ENCODE results near the gene CLEC2D.
A peak's percentile ranks its signal among the peaks of the same experiment; 100 is the strongest.
"Not testable (repeated sequence)": the region's sequence is repeated elsewhere in the genome, so short reads cannot be mapped to it uniquely, and the experiment has no call there.

Gene CLEC2D

GRCh38 chr12:9669534-9669933, at the start of gene CLEC2D:
TSS of gene CLEC2D (plus strand) at chr12:9669713. CDS start at chr12:9669735, 22 bp downstream.
- DNase-seq, result peak; percentile 38 to 77

DNA sequence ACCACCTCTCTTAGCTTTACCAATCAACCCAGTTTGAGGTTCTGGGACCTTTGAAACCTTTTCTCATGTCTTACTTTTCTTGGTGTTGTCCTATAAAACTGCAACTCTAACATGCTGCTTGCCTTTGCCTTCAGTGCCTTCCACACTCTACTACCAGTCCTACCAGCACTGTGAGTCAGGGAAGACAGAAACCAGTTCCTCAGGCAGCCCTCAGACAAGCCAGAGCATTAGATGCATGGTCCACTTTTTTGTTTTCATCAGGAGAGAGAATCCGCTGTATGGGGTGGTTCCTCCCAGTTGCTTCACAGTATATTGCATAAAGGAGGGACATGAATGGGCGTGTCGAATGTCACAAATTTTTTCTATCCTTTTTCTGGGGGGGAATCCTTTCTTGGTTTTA, 44.5 kb upstream of the CLEC2D start:
- DNase-seq, result no peak

DNA sequence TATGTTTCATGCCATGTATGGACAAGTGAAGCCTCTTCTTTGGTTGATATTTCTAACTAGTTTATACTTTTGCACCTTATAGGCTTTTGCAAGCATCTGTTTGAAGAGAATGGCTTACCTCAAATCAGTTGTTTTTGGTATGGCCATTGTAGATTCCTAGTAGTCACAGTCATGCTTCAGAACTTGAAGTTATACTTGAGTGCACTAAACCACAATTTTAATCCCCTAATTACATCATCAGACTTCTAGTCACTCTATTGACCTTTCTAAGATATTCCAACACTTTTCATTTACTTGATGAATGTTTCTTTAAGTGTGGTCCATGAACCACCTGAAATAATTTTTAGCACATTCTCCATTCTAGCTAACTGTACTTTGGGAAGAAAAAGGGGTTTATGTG, 43.2 kb upstream of the CLEC2D start:
- no peak for DNase-seq

DNA sequence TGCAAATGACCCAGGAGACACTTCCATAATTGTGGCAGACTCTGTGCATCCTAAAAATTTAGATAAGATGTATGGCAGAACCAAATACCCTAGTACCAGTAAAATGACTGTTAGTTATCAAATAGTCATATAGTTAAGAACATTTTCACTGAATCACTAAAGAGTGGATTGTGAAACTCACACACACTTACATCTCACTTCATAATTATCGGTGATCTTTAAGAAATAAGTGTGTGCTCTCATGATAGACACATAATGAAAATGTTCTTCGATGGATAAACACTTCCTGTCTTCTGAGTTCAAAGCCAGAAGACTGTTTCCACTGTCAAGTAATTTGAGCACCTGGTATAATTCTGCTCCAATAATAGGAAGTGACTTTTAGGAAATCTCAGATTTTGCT, 42.7 kb upstream of the CLEC2D start:
- no peak for DNase-seq

DNA sequence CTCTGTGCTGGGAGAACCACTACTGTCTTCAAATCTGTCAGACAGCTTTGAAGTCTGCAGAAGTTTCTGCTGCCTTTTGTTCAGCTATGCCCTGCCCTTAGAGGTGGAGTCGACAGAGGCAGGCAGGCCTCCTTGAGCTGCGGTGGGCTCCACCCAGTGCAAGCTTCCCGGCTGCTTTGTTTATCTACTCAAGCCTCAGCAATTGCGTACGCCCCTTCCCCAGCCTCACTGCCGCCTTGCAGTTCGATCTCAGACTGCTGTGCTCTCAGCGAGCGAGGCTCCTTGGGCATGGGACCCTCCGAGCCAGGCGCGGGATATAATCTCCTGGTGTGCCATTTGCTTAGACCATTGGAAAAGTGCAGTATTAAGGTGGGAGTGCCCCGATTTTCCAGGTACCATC, 36.7 kb upstream of the CLEC2D start:
- no peak for DNase-seq

DNA sequence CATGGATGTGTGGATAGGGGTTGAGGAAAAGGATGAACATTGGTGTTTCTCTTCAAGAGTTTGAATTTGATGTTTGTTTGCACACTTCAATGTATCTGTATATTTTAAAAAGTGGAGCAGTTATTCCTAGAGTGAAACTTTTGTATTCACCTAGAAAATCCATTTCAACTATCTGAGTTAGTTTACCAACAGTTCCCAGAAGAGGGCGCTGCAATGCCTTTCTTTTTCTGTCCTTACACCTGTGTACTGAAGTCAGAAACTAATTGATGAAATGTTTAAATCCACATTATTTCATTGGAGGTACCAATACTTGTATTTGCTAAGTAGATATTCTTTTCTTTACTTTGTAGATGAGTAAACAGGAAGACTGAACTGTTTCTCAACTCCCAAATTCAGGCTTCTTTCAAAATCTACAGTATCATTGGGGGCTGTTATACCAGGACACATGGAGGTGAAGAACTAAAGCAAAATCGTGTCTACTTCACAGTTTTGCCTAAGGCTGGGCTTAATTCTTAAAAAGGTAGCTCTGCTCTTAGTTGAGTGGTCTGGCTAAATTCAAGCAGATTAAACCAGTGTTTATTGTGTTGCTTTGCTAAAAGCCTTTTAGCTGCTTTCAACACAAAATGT, 35.2 kb upstream of the CLEC2D start:
- DNase-seq, result peak; percentile 67 to 85

DNA sequence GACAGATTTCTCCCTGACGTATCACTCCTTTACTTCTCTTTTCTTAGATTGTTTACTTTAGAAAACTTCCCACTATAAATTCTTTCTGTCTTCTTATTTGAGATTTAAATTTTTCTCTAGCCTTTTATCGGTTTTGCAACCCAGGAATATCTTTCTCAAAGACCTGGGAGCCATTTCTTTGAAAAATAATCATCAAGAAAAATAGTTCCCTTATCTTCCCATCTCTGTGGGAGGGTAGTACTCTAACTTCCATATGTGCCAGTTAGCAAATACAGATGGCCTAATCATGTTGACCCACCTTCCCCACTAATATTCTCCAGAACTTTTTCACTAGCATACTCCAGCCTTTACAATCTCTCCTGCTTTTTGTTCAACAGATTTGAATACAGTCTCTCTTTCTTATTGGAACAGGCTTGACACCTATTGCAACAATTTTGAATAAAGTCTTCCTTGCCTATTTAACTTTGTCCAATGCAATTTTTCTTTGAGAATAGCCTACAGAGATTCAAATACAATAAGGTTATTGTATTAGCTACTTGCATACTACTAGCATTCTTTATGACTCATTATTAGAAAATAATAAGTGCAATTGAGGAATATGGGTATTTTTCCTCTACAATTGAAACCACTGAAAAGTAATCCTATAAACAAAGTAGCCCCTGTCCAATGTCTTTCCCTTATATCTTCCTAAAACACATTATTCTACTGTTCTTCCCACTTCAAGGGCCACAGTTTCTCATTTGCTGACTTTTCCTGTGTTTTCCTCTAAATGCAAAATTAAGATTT, 34.4 kb upstream of the CLEC2D start:
- no peak for DNase-seq

GRCh38 chr12:9636150-9636850, 33.2 kb upstream of the CLEC2D start:
- no peak for DNase-seq

DNA sequence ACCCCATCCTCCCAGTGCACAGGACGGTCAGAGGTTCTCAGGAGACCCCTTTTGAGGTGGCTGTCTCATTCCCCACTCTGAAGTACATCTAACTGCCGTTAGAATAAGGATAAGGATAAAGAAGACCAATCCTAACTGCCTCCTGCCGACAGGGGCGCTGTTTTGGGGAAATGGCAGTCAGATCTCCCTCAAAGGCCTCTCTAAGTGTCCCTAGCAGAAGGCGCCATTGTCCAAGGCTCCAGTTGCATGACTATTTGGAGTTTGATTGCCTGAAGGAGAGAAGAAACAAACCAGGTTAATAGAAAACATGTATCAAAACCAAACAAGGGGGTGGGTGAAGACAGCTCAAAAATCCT, 32.7 kb upstream of the CLEC2D start:
- no peak for DNase-seq

DNA sequence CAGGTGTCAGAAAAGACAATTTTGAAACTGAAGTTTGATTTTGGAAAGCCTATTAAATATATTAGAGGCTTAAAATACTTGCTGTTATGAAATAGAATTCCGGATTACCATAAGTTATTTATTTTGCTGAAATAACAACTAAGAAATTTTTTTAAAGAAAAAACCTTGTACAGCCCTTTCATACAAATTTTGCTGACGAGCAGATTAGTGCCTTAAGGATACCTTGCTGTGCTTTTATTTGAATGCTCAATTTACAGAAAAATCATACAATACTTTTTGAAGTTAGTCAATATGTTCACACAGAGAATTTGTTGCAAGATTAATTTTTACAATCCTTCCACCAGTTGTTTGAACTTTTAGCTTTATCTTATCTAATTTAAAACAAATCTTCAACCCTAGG, 29.5 kb upstream of the CLEC2D start:
- DNase-seq, result no peak

GRCh38 chr12:9642606-9643265, 26.8 kb upstream of the CLEC2D start:
- no peak for DNase-seq

DNA sequence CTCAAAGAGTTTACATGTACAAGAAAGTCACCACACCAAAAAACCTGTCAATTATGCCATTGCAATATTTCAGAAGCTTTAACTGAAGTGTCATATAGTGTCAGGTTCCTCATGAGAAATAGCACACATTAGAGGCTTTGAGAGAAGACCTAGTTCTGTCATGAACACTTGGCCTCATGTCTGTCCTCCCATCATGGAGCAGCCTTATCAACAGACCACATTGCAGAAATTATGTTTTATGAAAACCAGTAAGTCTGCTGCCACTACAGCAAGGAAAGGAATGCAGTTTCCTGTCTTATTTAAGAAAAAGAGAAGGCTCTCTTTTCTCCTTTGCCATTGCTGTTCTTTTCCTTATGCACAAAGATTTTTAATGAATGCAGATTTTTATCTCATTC, 26.2 kb upstream of the CLEC2D start:
- DNase-seq, result no peak

DNA sequence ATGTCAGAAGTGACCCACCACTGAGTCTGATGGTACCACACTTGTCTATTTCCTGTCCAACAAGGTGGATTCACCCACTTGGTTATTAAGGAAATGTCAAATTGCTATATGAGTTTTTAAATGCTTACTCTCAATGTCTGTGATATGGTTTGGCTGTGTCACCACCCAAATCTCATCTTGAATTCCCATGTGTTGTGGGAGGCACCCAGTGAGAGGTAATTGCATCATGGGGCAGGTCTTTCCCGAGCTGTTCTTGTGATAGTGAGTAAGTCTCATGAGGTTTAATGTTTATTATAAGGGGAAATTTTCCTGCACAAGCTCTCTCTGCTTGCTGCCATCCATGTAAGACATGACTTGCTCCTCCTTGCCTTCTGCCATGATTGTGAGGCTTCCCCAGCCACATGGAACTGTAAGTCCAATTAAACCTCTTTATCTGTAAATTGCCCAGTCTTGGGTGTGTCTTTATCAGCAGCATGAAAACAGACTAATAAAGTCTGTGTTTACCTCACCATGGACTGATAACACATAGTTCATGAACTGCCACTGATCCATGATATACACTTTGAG, 24.4 kb upstream of the CLEC2D start:
- DNase-seq, result not testable (repeated sequence)

DNA sequence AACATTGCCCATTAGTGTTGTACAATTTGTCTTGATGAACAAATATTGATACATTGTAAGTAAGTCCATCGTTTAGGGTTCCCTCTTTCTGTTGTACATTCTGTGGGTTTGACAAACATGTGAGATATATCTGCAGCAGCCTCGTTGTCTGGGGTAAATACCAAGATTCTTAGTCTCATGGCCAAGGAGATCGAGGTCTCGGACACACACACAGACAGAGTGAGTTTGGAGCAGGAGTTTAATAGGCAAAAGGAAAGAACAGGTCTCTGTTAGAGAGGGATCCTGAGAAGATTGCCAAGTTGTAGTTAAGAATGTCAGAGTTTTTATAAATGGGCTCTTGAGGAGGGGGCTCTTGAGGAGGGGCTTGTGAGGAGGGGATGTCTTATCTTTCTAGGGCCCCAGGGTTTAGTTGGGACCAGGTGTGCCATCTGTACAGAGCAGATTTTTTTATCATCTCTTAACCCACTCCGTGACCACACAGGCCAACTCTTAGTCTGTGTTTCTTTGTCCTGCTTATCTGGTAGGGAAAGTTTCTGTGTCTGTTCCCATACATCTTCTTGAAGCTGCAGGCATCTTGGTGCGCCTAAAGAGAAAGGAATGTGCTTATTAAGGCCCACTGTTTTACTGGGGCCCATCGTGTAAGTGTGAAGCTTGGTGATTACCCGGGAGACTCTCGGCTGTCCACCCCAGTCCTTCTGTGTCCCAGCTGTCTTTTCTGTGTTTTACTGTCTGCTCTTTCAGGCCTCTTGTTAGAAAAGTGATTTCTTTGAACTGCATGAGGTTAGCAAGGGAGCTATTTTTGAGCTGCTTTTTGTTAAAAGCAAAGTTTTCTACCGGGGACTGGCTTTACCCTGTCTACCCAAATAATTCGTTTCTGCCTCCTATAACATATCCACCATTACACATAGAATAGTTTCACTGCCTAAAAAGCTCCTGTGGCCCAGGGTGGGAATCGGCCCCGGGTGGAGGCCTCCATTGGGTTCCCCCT, 22.4 kb upstream of the CLEC2D start:
- no peak for DNase-seq

GRCh38 chr12:9647825-9648700, 21.4 kb upstream of the CLEC2D start:
- peak; percentile 90 to 94 for DNase-seq

- peak in 1 of 2 donors; percentile 40 for DNase-seq
Observed at GRCh38 chr12:9648701-9649531, 20.6 kb upstream of the CLEC2D start.

DNA sequence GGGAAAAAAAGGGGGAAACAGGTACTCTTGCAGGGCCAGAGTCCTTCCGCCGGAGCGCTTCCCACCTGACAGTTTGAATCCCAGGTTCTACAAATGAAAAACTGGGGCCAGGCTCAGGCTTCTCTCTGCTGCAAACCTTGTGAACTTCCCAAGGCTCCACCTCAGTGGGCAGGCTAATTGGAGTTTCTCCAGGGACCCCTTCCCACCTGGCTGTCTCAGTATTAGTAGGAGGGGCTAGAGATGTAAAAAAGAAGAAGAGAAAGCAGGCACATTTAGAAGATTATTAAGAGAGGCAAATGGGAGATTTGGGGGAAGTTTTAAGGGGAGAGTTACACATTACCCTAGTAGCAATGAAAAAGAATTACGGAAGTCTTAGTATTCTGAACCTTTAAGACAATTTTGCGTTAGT, 20.0 kb upstream of the CLEC2D start:
- peak in 1 of 2 donors; percentile 53 for DNase-seq

GRCh38 chr12:9650151-9650576, 19.3 kb upstream of the CLEC2D start:
- DNase-seq, result no peak

DNA sequence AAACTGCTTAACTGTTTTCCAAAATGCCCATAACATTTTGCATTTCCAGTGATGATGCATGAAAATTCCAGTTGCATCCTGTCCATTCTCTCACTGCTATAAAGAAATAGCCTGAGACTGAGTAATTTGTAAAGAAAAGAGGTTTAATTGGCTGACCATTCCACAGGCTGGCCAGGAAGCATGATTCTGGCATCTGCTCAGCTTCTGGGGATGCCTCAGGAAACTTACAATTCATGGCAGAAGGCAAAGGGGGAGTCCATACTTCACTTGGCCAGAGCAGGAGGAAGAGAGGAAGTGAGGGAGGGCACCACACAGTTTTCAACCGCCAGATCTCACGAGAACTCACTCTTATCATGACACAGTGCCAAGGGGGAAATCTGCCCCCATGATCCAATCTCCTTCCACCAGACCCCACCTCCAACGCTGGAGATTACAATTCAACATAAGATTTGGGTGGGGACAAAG, 18.2 kb upstream of the CLEC2D start:
- peak; percentile 51 to 68 for DNase-seq

DNA sequence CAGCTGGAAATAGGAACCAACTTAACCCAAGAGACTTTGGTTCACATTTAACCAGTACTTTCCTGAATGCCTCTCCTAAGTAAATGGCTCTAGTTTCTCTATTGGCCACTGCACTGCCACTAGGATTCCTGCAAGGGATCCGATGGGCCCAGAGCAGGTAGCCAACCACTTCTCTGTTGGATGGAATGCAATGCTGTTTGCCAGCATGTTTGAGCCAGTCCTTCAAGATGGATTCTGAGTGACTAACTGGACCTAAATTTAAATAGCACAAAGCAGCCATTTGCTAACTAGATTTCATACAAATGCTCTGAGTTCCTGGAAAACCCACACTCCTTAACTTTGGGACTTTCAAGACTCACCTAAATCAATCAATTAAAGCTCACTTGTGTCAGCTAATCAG, 9.5 kb upstream of the CLEC2D start:
- no peak for DNase-seq
